GM18519 (cell line): ENCODE data around the gene CERS3.

ENCODE experiments used
- ATAC-seq: cut with Tn5 transposase; IDR thresholded peaks from one replicate; pipeline ENCODE4 v1.9.1; 2021; ENCODE audit warnings: mild to moderate bottlenecking, moderate library complexity; ENCODE audit not compliant: unreplicated experiment, low FRiP score

The CERS3 gene

GRCh38 chr15:100531204-100531603 is 2.5 kb upstream of the CERS3 start:
- no peak for ATAC-seq

GRCh38 chr15:100529556-100529955 is 806 bp upstream of the CERS3 start:
- no peak for ATAC-seq

DNA sequence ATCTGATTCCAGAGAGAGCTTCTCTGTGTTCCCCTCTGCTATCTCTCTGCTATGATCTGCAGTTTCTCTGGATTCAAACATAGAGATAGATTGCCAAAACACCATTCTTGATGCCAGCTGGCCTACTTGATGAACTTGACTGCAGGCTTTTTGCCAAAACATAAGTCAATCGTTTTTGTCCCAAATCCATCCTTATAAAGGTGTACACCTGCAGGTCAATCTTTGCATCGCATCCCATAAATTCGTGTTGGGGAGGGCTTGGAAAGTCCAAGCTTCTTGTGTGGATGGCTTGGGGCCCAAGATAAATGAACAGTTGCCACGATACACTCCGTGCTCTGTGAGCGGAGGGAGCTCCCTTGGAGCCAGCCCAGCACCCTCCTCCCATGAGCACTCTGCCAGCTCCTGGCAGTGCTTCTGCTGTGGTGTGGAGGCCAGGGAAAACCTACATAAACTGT is 2.7 kb downstream of the CERS3 start:
- no peak for ATAC-seq

DNA sequence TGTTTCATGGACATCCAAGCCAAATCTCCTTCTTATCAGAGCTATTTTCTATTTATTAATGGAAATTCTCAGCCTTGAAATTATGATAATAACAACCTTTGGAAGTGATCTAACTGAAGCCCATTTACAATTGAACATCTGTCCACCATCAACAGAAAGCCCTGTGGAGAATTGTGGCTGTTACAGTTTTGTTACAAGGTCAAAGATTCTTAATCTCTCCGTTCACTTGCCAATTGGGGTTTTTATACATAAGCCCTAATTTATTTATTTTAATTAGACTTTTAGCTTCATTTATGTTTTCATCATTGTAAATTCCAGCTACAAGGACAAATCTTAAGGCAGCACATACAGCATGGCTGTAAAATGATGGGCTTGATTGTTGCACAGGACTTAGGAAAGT is 3.3 kb downstream of the CERS3 start:
- ATAC-seq, result no peak

DNA sequence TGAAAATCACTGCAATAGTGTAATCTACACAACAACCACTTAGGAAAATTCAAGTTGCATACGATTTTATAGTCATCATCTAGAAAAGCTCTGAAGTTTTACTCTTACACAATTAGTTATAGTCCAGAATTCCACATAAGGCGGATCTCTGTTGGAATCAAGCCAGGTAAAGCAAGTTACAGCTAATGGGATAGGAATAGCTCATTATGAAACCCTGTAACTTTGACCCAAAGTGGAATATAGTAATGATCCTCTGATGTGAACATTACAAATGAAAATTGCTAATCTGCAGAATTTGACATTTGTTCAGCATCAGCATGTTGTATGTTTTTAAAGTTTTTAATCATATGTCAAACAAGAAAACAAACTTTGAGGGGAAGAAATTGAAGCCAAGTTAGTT is 4.4 kb downstream of the CERS3 start:
- ATAC-seq, result no peak

GRCh38 chr15:100521907-100522306 is 6.8 kb downstream of the CERS3 start:
- ATAC-seq, result no peak

GRCh38 chr15:100520132-100520921 is 8.4 kb downstream of the CERS3 start:
- no peak for ATAC-seq

DNA sequence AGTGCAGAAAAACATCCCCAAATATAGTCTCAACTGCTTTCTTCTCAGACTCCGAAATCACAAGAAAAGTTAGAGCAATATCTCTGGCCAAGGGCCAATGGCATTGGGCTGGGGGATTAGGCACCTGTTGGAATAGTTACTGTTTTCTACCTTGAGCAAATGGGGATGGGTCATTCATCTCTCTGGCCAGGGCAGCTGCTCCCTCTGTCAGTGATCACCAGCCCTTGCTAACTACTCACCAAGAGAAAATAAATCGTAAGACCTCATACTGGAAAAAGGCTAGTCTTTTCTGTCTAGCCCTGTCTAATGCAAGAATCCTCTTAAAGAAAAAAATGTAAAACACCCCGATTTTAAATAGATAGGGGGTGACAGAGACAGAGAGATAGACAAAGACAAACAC is 10.9 kb downstream of the CERS3 start:
- no peak for ATAC-seq

- no peak for ATAC-seq
These were observed 11.9 kb downstream of the CERS3 start for GRCh38 chr15:100516643-100517512.

- no peak for ATAC-seq
These were observed 13.0 kb downstream of the CERS3 start for GRCh38 chr15:100515758-100516157.

DNA sequence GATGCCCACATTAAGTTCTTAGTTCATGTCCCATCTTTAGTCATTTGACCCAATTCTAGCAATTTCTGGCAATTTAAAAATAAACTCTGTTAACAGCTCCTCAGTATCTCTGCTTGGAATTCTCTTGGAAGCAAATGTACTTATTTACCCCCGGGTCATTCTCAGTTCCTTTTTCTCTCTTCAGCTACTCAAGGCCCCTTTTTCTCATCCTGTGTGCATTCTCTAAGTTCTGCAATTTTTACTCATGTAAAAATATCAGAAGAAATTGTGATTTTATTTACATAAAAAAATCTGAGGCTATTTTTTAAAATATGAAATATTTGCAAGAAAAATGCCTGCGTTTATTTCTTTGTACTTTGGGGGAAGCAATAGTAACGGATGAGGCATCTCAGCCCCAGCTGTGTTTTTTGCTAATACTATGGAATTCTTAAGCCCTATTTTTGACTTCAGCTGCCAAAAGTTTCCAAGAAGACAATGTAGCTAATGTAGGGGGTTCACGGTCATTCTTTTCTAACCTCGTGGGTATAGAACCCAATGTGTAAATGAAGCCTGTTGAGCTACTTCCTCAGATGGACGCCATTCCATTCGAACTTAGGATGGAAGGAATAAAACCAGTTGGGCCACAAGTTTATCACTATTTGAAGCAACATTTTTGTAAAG is 20.0 kb downstream of the CERS3 start:
- ATAC-seq, result no peak

GRCh38 chr15:100502651-100503050 is 26.1 kb downstream of the CERS3 start:
- no peak for ATAC-seq

GRCh38 chr15:100501117-100501516 is 27.6 kb downstream of the CERS3 start:
- ATAC-seq, result no peak

DNA sequence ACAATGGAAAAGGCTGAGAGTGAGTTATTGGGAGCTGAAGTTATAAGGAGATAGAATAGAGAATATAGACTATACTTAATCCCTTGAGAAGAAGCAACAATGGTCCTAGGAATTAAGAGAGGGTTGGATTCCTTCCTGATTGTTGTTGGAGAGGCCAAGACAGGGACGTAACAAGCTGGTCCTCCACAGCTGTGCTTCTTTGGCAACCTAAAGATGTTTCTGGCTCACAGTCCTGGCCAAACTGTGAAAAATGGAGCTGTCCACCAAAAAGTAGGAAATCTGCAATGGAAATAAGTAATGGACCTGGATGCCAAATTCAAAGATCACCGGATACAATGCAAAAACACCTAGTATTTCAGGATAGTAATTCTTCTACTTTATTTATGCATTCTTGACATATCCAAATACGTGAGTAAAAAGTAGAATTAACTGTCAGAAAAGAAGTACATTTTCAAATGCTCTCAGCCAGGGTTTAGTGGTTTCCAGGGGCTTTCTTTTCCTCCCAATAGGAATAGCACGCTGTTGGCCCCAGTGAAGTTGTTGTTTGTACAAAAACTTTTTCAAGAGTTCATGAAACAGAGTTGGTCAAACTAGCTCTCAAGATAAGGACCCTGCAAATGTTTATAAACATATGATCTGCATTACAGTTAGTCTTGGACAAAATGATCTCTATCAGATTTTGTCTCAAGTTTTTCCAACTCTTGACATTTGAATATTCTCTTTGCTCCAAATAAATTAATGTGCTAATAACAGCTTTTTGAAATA is 28.3 kb downstream of the CERS3 start:
- ATAC-seq, result no peak

GRCh38 chr15:100495861-100496260 is 32.9 kb downstream of the CERS3 start:
- ATAC-seq, result no peak

- ATAC-seq, result no peak
These were observed 35.5 kb downstream of the CERS3 start for GRCh38 chr15:100493213-100493612.

- no peak for ATAC-seq
These were observed 44.3 kb downstream of the CERS3 start for GRCh38 chr15:100484443-100484842.

- ATAC-seq, result no peak
These were observed 45.4 kb downstream of the CERS3 start for GRCh38 chr15:100483370-100483769.

GRCh38 chr15:100476805-100477204 is 51.9 kb downstream of the CERS3 start:
- ATAC-seq, result no peak

GRCh38 chr15:100472736-100473135 is 56.0 kb downstream of the CERS3 start:
- no peak for ATAC-seq
